ENCODE data around the gene ZNF273.
"Not testable (repeated sequence)": the region's sequence is repeated elsewhere in the genome, so short reads cannot be mapped to it uniquely, and the experiment has no call there.

Gene ZNF273

GRCh38 chr7:64945503-64946175, 42.6 kb downstream of the ZNF273 start:
- H3F3A ChIP-seq (ENCODE audit: low read depth), result no peaks in the 10 kb centered on the region
- no peak overlapping the region for H3K9ac ChIP-seq (ENCODE audit: low read depth, low read length, poor library complexity, severe bottlenecking)
- H3K4me3 ChIP-seq (ENCODE audit: low read length, poor library complexity, severe bottlenecking), result no peak overlapping the region
- no peaks in the 10 kb centered on the region for H3K27me3 ChIP-seq (ENCODE audit: insufficient read depth, low read length, poor library complexity, severe bottlenecking)
- no peak overlapping the region for H3K4me2 ChIP-seq (ENCODE audit: low read depth, low read length, poor library complexity, severe bottlenecking)
- no peaks in the 10 kb centered on the region for H3K36me3 ChIP-seq (ENCODE audit: insufficient read depth, low read length)
- TF ChIP-seq EZH2phosphoT487 (IDR thresholded peaks at IDR 0.05; ENCODE audit: borderline replicate concordance) (no peak), CTCF (conservative IDR thresholded peaks at IDR 0.05; ENCODE audit: low read length) (no peak)
- H3K4me1 ChIP-seq (ENCODE audit: insufficient read depth, low read length, poor library complexity, severe bottlenecking), result no peaks in the 10 kb centered on the region
- H3K9me2 ChIP-seq (replicated peaks; ENCODE audit: low read depth, low read length), result no peaks in the 10 kb centered on the region
- no peaks in the 10 kb centered on the region for H3K79me2 ChIP-seq (ENCODE audit: insufficient read depth, low read length)
- no peaks in the 10 kb centered on the region for H4K20me1 ChIP-seq (ENCODE audit: insufficient read depth, low read length, poor library complexity, severe bottlenecking)
- no peaks in the 10 kb centered on the region for H3K9me3 ChIP-seq (ENCODE audit: insufficient read depth, low read depth, low read length)
- no peak overlapping the region for H2AFZ ChIP-seq (ENCODE audit: low read length)

DNA sequence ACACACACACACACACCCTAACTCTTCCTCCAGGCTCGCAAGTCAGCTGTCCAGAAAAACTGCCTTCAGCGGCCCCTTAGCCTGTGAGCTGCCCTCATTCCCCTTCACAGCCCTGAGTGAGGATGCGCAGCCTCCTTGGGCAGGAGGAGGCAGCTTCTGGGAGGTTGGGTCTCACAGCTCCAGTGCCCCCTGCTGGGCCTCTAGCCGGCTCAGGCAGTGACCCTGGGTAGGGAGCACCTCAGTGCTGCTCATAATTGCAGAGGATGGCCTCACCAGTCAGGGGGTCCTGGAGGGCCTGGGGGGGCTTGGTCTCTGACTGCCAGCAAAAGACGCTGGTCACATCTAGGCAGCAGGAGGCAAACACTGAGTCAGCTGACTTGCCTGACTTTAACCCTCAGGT, 43.7 kb downstream of the ZNF273 start:
- no peak for TF ChIP-seq EZH2phosphoT487 (IDR thresholded peaks at IDR 0.05; ENCODE audit: borderline replicate concordance)
- peak; percentile 59 for TF ChIP-seq CTCF (conservative IDR thresholded peaks at IDR 0.05; ENCODE audit: low read length)
- Histone ChIP-seq H3K36me3 (ENCODE audit: insufficient read depth, low read length) (no peaks in the 10 kb centered on the region), H3F3A (ENCODE audit: low read depth) (no peaks in the 10 kb centered on the region), H3K79me2 (ENCODE audit: insufficient read depth, low read length) (no peaks in the 10 kb centered on the region), H3K9ac (ENCODE audit: low read depth, low read length, poor library complexity, severe bottlenecking) (no peak overlapping the region), H3K4me2 (ENCODE audit: low read depth, low read length, poor library complexity, severe bottlenecking) (no peak overlapping the region), H3K9me2 (replicated peaks; ENCODE audit: low read depth, low read length) (no peaks in the 10 kb centered on the region), H3K27me3 (ENCODE audit: insufficient read depth, low read length, poor library complexity, severe bottlenecking) (no peaks in the 10 kb centered on the region), H3K9me3 (ENCODE audit: insufficient read depth, low read depth, low read length) (no peaks in the 10 kb centered on the region), H4K20me1 (ENCODE audit: insufficient read depth, low read length, poor library complexity, severe bottlenecking) (no peaks in the 10 kb centered on the region), H3K4me1 (ENCODE audit: insufficient read depth, low read length, poor library complexity, severe bottlenecking) (no peaks in the 10 kb centered on the region), H3K4me3 (ENCODE audit: low read length, poor library complexity, severe bottlenecking) (no peak overlapping the region), H2AFZ (ENCODE audit: low read length) (no peak overlapping the region)

DNA sequence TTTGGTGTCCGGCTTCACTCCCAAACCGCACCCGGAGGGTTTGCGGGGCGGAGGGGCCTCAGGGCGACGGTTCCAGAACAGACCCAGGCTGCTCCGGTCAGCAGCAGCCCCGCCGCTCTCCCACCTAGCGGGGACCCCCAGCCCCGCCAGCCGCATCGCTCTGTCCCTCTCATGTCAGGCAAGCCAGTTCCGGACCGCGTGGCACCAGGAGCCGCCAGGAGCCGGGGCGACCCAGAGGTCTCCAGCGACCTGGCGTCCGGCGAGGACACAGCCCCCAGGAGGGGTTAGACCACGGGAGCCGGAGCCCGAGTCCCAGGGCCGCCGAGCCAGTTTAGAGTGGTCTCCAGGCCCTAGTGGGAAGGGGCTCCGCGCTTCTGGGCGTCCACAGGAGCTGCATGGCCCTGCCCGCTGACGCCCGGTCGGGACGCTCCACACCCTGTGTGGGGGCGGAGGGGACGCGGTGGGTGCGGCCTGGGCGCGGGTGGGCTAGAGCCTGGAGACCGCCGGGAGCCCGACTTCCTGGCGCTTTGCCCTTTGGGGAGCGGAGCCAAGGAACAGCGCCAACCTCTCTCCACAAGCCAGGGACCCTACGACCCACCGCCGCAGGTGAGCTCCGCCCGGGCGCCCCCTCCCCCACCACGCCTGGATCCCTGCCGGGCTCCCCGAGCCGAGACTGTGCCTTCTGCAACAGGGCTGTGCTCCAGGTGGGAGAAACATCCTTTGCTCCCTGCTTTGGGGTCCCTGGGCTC, 44.4 kb downstream of the ZNF273 start:
- H3K9me2 ChIP-seq (replicated peaks; ENCODE audit: low read depth, low read length), result no peaks in the 10 kb centered on the region
- H3K4me1 ChIP-seq (ENCODE audit: insufficient read depth, low read length, poor library complexity, severe bottlenecking), result no peaks in the 10 kb centered on the region
- no peaks in the 10 kb centered on the region for H3K27me3 ChIP-seq (ENCODE audit: insufficient read depth, low read length, poor library complexity, severe bottlenecking)
- H3K9ac ChIP-seq (ENCODE audit: low read depth, low read length, poor library complexity, severe bottlenecking), result no peak overlapping the region
- H3F3A ChIP-seq (ENCODE audit: low read depth), result no peaks in the 10 kb centered on the region
- H3K79me2 ChIP-seq (ENCODE audit: insufficient read depth, low read length), result no peaks in the 10 kb centered on the region
- H3K4me2 ChIP-seq (ENCODE audit: low read depth, low read length, poor library complexity, severe bottlenecking), result no peak overlapping the region
- no peak overlapping the region for H2AFZ ChIP-seq (ENCODE audit: low read length)
- H4K20me1 ChIP-seq (ENCODE audit: insufficient read depth, low read length, poor library complexity, severe bottlenecking), result no peaks in the 10 kb centered on the region
- no peaks in the 10 kb centered on the region for H3K9me3 ChIP-seq (ENCODE audit: insufficient read depth, low read depth, low read length)
- no peaks in the 10 kb centered on the region for H3K36me3 ChIP-seq (ENCODE audit: insufficient read depth, low read length)
- H3K4me3 ChIP-seq (ENCODE audit: low read length, poor library complexity, severe bottlenecking), result no peak overlapping the region
- TF ChIP-seq EZH2phosphoT487 (IDR thresholded peaks at IDR 0.05; ENCODE audit: borderline replicate concordance) (no peak), CTCF (conservative IDR thresholded peaks at IDR 0.05; ENCODE audit: low read length) (no peak)

DNA sequence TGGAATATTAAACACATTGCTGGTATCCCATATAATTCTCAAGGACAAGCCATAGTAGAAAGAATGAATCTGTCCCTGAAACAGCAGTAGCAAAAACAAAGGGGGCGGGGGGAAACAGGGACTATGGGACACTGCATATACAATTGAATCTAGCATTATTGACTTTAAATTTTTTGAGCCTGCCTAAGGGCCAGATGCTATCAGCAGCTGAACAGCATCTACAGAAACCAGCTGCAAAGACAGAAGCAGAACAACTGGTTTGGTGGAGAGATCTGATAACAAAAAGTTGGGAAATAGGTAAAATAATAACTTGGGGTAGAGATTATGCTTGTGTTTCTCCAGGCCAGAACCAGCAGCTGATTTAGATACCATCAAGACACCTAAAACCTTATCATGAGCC, 45.7 kb downstream of the ZNF273 start:
- H4K20me1 ChIP-seq (ENCODE audit: insufficient read depth, low read length, poor library complexity, severe bottlenecking); H3K9ac ChIP-seq (ENCODE audit: low read depth, low read length, poor library complexity, severe bottlenecking); H3K27me3 ChIP-seq (ENCODE audit: insufficient read depth, low read length, poor library complexity, severe bottlenecking); H3K9me3 ChIP-seq (ENCODE audit: insufficient read depth, low read depth, low read length); H3K9me2 ChIP-seq (replicated peaks; ENCODE audit: low read depth, low read length); H3K36me3 ChIP-seq (ENCODE audit: insufficient read depth, low read length); H2AFZ ChIP-seq (ENCODE audit: low read length); H3K4me3 ChIP-seq (ENCODE audit: low read length, poor library complexity, severe bottlenecking); H3K4me2 ChIP-seq (ENCODE audit: low read depth, low read length, poor library complexity, severe bottlenecking); H3F3A ChIP-seq (ENCODE audit: low read depth); H3K79me2 ChIP-seq (ENCODE audit: insufficient read depth, low read length); H3K4me1 ChIP-seq (ENCODE audit: insufficient read depth, low read length, poor library complexity, severe bottlenecking): not testable (repeated sequence)

DNA sequence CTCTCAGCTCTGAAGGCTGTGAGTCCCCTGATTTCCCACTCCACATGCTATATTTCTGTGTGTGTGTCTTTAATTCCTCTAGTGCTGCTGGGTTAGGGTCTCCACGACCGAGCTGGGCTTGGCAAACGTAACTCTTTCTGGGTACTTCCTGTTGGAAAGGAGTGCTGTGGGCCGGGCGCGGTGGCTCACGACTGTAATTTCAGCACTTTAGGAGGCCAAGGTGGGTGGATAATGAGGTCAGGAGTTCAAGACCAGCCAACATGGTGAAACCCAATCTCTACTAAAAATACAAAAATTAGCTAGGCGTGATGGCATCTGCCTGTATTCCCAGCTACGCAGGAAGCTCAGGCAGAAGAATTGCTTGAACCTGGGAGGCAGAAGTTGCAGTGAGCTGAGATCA, 47.6 kb downstream of the ZNF273 start:
- not testable (repeated sequence) for H3K79me2 ChIP-seq (ENCODE audit: insufficient read depth, low read length); H3F3A ChIP-seq (ENCODE audit: low read depth); H3K27me3 ChIP-seq (ENCODE audit: insufficient read depth, low read length, poor library complexity, severe bottlenecking); H3K36me3 ChIP-seq (ENCODE audit: insufficient read depth, low read length); H3K4me1 ChIP-seq (ENCODE audit: insufficient read depth, low read length, poor library complexity, severe bottlenecking); H3K4me3 ChIP-seq (ENCODE audit: low read length, poor library complexity, severe bottlenecking); H3K4me2 ChIP-seq (ENCODE audit: low read depth, low read length, poor library complexity, severe bottlenecking); H2AFZ ChIP-seq (ENCODE audit: low read length); H3K9me2 ChIP-seq (replicated peaks; ENCODE audit: low read depth, low read length); H3K9ac ChIP-seq (ENCODE audit: low read depth, low read length, poor library complexity, severe bottlenecking); H3K9me3 ChIP-seq (ENCODE audit: insufficient read depth, low read depth, low read length); H4K20me1 ChIP-seq (ENCODE audit: insufficient read depth, low read length, poor library complexity, severe bottlenecking)

All from Loucy (cell line).